Small intestine (tissue), 7 donors: ENCODE results near the gene TIMM50. TPM values are rescaled to one million over a fixed set of nuclear protein-coding genes. Genes with fewer than 3 reads are reported as not detected.

Experiments
- DNase-seq, 2 donors: peaks; one replicate each; pipeline versions ENCODE4 v3.0.0 to v3.0.0-alpha.2; 2013
- FAIRE-seq: peaks from 2 replicates; lab custom pipeline; 2012; peaks lifted over from hg19 to GRCh38; lab: Jason Lieb, UNC
- H3K27ac ChIP-seq, 3 donors: one replicate each; pipeline ENCODE4 v1.5.1; 2013; ENCODE audit warnings: low read length in 2 of 3, mild to moderate bottlenecking in 2 of 3, control low read depth in 1 of 3, inconsistent platforms in 1 of 3, low read depth in 1 of 3, moderate library complexity in 1 of 3
- H3K27me3 ChIP-seq, 3 donors: one replicate each; pipeline ENCODE4 v1.6.1; 2013; ENCODE audit warnings: low read length in 3 of 3, inconsistent platforms in 1 of 3; ENCODE audit not compliant: control insufficient read depth in 3 of 3, insufficient read depth in 3 of 3
- H3K36me3 ChIP-seq, 3 donors: one replicate each; pipeline ENCODE4 v1.6.1; 2013; ENCODE audit warnings: low read length in 3 of 3, inconsistent platforms in 1 of 3, low read depth in 1 of 3, mild to moderate bottlenecking in 1 of 3, moderate library complexity in 1 of 3; ENCODE audit not compliant: control insufficient read depth in 3 of 3, insufficient read depth in 2 of 3
- H3K4me1 ChIP-seq, 3 donors: one replicate each; pipeline ENCODE4 v1.6.1; 2013; ENCODE audit warnings: low read length in 2 of 3, inconsistent platforms in 1 of 3, low read depth in 1 of 3, mild to moderate bottlenecking in 1 of 3, moderate library complexity in 1 of 3; ENCODE audit not compliant: control insufficient read depth in 3 of 3, insufficient read depth in 2 of 3
- H3K4me3 ChIP-seq, 3 donors: one replicate each; pipeline ENCODE4 v1.5.1; 2013; ENCODE audit warnings: low read length in 3 of 3, control low read depth in 1 of 3, inconsistent platforms in 1 of 3, low read depth in 1 of 3, mild to moderate bottlenecking in 1 of 3, moderate library complexity in 1 of 3
- H3K9me3 ChIP-seq, 2 donors: one replicate each; pipeline ENCODE4 v1.6.1; 2013; ENCODE audit warnings: low read depth in 1 of 2, low read length in 1 of 2; ENCODE audit not compliant: control insufficient read depth in 2 of 2, insufficient read depth in 1 of 2
- WGBS, 3 donors: extraction: QIAGEN DNeasy Blood & Tissue Kit; methylation state at CpG; one replicate each; pipeline ENCODE4 v1.1.7; 2013; 5-methylcytosine and 5-hydroxymethylcytosine counted together
- polyA plus RNA-seq, 4 donors: library from polyadenylated mRNA; stranded (reverse) in 3 of 4; unstranded in 1 of 4; fragments of 200-250 nt in 3 of 4; fragments of 120-200 nt in 1 of 4; gene quantifications; one replicate each; pipeline versions ENCODE4 v1.2.1 to v1.2.3, GENCODE V29; 2013
- donor health status: healthy with polysubstance abuse.
- donor health status: control.
- donor health status: control.
- donor health status: Bipolar disorder and iron deficiency.
- donor health status: healthy.

TIMM50 gene
- polyA plus RNA-seq, 4 donors: 33.8 to 62.2 (median 48.4) TPM

- 62 to 69% (median 66%) methylated on average over 5 of the region's 5 CpGs for WGBS, 3 donors
- Histone ChIP-seq H3K27me3 (peaks cover 7 to 46% (median 33%) of the 10 kb centered on the region in 3 donors), H3K4me1 (peaks cover 0 to 5% (median 2%) of the 10 kb centered on the region in 3 donors), H3K36me3 (no peaks in the 10 kb centered on the region), H3K27ac (no peak overlapping the region), H3K9me3 (no peaks in the 10 kb centered on the region), H3K4me3 (no peak overlapping the region)
- DNase-seq (no peak), FAIRE-seq (no peak)
Observed at GRCh38 chr19:39518458-39518857, 37.8 kb downstream of the TIMM50 start.

GRCh38 chr19:39518975-39519374, 38.3 kb downstream of the TIMM50 start:
- H3K4me3 ChIP-seq: no peak overlapping the region
- H3K9me3 ChIP-seq: no peaks in the 10 kb centered on the region
- H3K4me1 ChIP-seq: peaks cover 0 to 5% (median 2%) of the 10 kb centered on the region in 3 donors
- H3K36me3 ChIP-seq: no peaks in the 10 kb centered on the region
- 24 to 59% (median 49%) methylated on average over 9 of the region's 9 CpGs for WGBS, 3 donors
- FAIRE-seq (no peak), DNase-seq (no peak)
- H3K27me3 ChIP-seq: peaks cover 3 to 40% (median 28%) of the 10 kb centered on the region in 3 donors
- no peak overlapping the region for H3K27ac ChIP-seq

- FAIRE-seq: no peak
Observed at GRCh38 chr19:39520541-39521484, 40.2 kb downstream of the TIMM50 start.

GRCh38 chr19:39524495-39524894, 43.9 kb downstream of the TIMM50 start:
- 13 to 63% (median 40%) methylated on average over 8 of the region's 8 CpGs for WGBS, 3 donors
- Histone ChIP-seq H3K27ac (no peak overlapping the region), H3K4me3 (no peak overlapping the region), H3K27me3 (no peaks in the 10 kb centered on the region), H3K36me3 (no peaks in the 10 kb centered on the region), H3K4me1 (peaks cover 0 to 3% (median 0%) of the 10 kb centered on the region in 3 donors), H3K9me3 (no peaks in the 10 kb centered on the region)
- DNase-seq (peak; percentile 80 to 91), FAIRE-seq (no peak)

More at GRCh38 chr19:39520541-39521484, 40.2 kb downstream of the TIMM50 start:
- Histone ChIP-seq H3K4me1 (peaks cover 0 to 3% (median 0%) of the 10 kb centered on the region in 3 donors), H3K4me3 (no peak overlapping the region), H3K36me3 (no peaks in the 10 kb centered on the region), H3K9me3 (no peaks in the 10 kb centered on the region), H3K27me3 (peaks cover 0 to 22% (median 11%) of the 10 kb centered on the region in 3 donors), H3K27ac (no peak overlapping the region)
- no peak for DNase-seq
- WGBS, 3 donors: 73 to 84% (median 84%) methylated on average over 8 of the region's 8 CpGs

- no peak for FAIRE-seq
- Histone ChIP-seq H3K36me3 (no peaks in the 10 kb centered on the region), H3K4me3 (no peak overlapping the region), H3K27ac (no peak overlapping the region), H3K9me3 (no peaks in the 10 kb centered on the region), H3K27me3 (no peaks in the 10 kb centered on the region), H3K4me1 (peaks cover 0 to 3% (median 0%) of the 10 kb centered on the region in 3 donors)
- 48 to 76% (median 51%) methylated on average over 3 of the region's 3 CpGs for WGBS, 3 donors
- peak in 1 of 2 donors; percentile 32 for DNase-seq
Observed at GRCh38 chr19:39525205-39525604, 44.6 kb downstream of the TIMM50 start.

GRCh38 chr19:39531834-39532232, 51.2 kb downstream of the TIMM50 start:
- 39 to 55% (median 49%) methylated on average over 14 of the region's 14 CpGs for WGBS, 3 donors
- Histone ChIP-seq H3K27ac (peak overlapping the region in 2 of 3 donors; percentile 75 to 76), H3K9me3 (no peaks in the 10 kb centered on the region), H3K27me3 (peaks cover 0 to 2% (median 0%) of the 10 kb centered on the region in 3 donors), H3K4me1 (peaks cover 0 to 4% (median 2%) of the 10 kb centered on the region in 3 donors), H3K4me3 (peak overlapping the region in 2 of 3 donors; percentile 70 to 78), H3K36me3 (no peaks in the 10 kb centered on the region)
- DNase-seq: no peak
- no peak for FAIRE-seq

- WGBS, 3 donors: 0% methylated on average over 65 of the region's 65 CpGs
- Histone ChIP-seq H3K27me3 (peaks cover 0 to 2% (median 0%) of the 10 kb centered on the region in 3 donors), H3K9me3 (no peaks in the 10 kb centered on the region), H3K4me3 (peak within 1 kb of the TSS; percentile 70 to 78 (median 73)), H3K36me3 (no peaks in the 10 kb centered on the region), H3K4me1 (peaks cover 0 to 4% (median 2%) of the 10 kb centered on the region in 3 donors), H3K27ac (peak within 1 kb of the TSS; percentile 14 to 76 (median 75))
- FAIRE-seq (no peak), DNase-seq (peak; percentile 96 to 97)
Observed at GRCh38 chr19:39532233-39533002, 51.8 kb downstream of the TIMM50 start, which contains the start of gene EID2B. Gene EID2B (minus strand): TSS chr19:39532852. CDS start chr19:39532802, 50 bp downstream.

- peaks cover 0 to 4% (median 2%) of the 10 kb centered on the region in 3 donors for H3K4me1 ChIP-seq
- no peak overlapping the region for H3K27ac ChIP-seq
- FAIRE-seq (no peak), DNase-seq (no peak)
- H3K36me3 ChIP-seq: no peaks in the 10 kb centered on the region
- no peaks in the 10 kb centered on the region for H3K9me3 ChIP-seq
- WGBS, 3 donors: 18 to 23% (median 19%) methylated on average over 12 of the region's 12 CpGs
- peaks cover 0 to 2% (median 0%) of the 10 kb centered on the region in 3 donors for H3K27me3 ChIP-seq
- peak overlapping the region in 1 of 3 donors; percentile 70 for H3K4me3 ChIP-seq
Observed at GRCh38 chr19:39533003-39533512, 52.4 kb downstream of the TIMM50 start.
